A549 (cell line): ENCODE measurements around the gene PLOD2.

ENCODE experiments used
- CHD4 ChIP-seq: fragments of 200-600 bp; sonication (generic); IDR thresholded peaks from 2 replicates; pipeline ENCODE4 v1.6.1; 2016; ENCODE audit warnings: antibody characterized with exemption, mild to moderate bottlenecking, borderline replicate concordance
- CTCF ChIP-seq: fragments of >200 bp; sonication (Bioruptor Twin); formaldehyde crosslinking; IDR thresholded peaks from 3 replicates; pipeline ENCODE4 v1.5.1; 2016
- EP300 ChIP-seq, 2 experiments: fragments of >200 bp; sonication (Bioruptor Twin); formaldehyde crosslinking; IDR thresholded peaks; 2 replicates in 1 of 2; 3 replicates in 1 of 2; pipeline ENCODE4 v1.6.1; 2016 to 2017
- KDM5A ChIP-seq: fragments of 200-600 bp; sonication (generic); IDR thresholded peaks from 2 replicates; pipeline ENCODE4 v1.6.1; 2016; ENCODE audit warnings: antibody characterized with exemption, mild to moderate bottlenecking
- PBX3 ChIP-seq: IDR thresholded peaks from 2 replicates; pipeline ENCODE4 v1.6.1; 2012
- POLR2A ChIP-seq: IDR thresholded peaks from 2 replicates; pipeline ENCODE4 v1.6.1; 2012; ENCODE audit warnings: mild to moderate bottlenecking, low read length
- POLR2AphosphoS2 ChIP-seq: conservative IDR thresholded peaks from 2 replicates; pipeline ENCODE4 v1.6.1; 2012; ENCODE audit warnings: low read length, improper control_type of control experiment, inconsistent platforms
- RAD21 ChIP-seq, 2 experiments: fragments of >200 bp in 1 of 2; sonication (Bioruptor Twin) in 1 of 2; formaldehyde crosslinking in 1 of 2; IDR thresholded peaks in 1 of 2; conservative IDR thresholded peaks in 1 of 2; 2 replicates in 1 of 2; 3 replicates in 1 of 2; pipeline ENCODE4 v1.6.1; 2012 to 2018; ENCODE audit warnings: inconsistent platforms in 1 of 2
- RARB ChIP-seq: fragments of 250-450 bp; sonication (Bioruptor Pico); IDR thresholded peaks from 2 replicates; pipeline ENCODE4 v1.8.0; 2021; ENCODE audit warnings: mild to moderate bottlenecking, moderate library complexity
- RFX5 ChIP-seq: fragments of 450-650 bp; IDR thresholded peaks from 2 replicates; pipeline ENCODE4 v1.7.1; 2014; ENCODE audit warnings: antibody characterized with exemption, mild to moderate bottlenecking, moderate library complexity
- RNF2 ChIP-seq: fragments of 200-600 bp; sonication (generic); IDR thresholded peaks from 2 replicates; pipeline ENCODE4 v1.6.1; 2016; ENCODE audit warnings: low read depth, mild to moderate bottlenecking, antibody characterized with exemption, moderate library complexity, borderline replicate concordance
- TFCP2L1 ChIP-seq: fragments of 250-450 bp; sonication (Bioruptor Pico); IDR thresholded peaks from 2 replicates; pipeline ENCODE4 v1.5.0; 2021; ENCODE audit warnings: mild to moderate bottlenecking
- USF2 ChIP-seq: fragments of 450-650 bp; IDR thresholded peaks from 2 replicates; pipeline ENCODE4 v1.6.1; 2014; ENCODE audit warnings: antibody characterized with exemption

- TF ChIP-seq CTCF (no peak), RAD21 (conservative IDR thresholded peaks at IDR 0.05 in 1 of 2, IDR thresholded peaks at IDR 0.05 in 1 of 2) (no peak), POLR2A (no peak), RNF2 (no peak), RARB (no peak), USF2 (no peak), TFCP2L1 (no peak), KDM5A (no peak), PBX3 (no peak), RFX5 (no peak), EP300 (IDR thresholded peaks at IDR 0.05) (no peak), CHD4 (no peak), POLR2AphosphoS2 (no peak)
Measured at GRCh38 chr3:146164071-146164470, 3.1 kb upstream of the PLOD2 start.
